ENCODE results near the gene GRB7.

- TF ChIP-seq CTCF (IDR thresholded peaks at IDR 0.05) (no peak), EZH2 (IDR thresholded peaks at IDR 0.05; ENCODE audit: borderline replicate concordance, insufficient read depth, low read depth, low read length, poor library complexity, severe bottlenecking) (no peak)
Measured at GRCh38 chr17:39703913-39704312, 33.8 kb upstream of the GRB7 start.

Measured in B cell (primary cell).